Stimulated activated CD4-positive, alpha-beta T cell treated with anti-CD3 and anti-CD28 coated beads, Interleukin-4, amount 100 ng/mL, for 48 hours (primary cell): ENCODE measurements around the gene SLA2.
"Not testable (repeated sequence)": the region's sequence is repeated elsewhere in the genome, so short reads cannot be mapped to it uniquely, and the experiment has no call there.

ENCODE experiments used
- DNase-seq, 2 donors: peaks; one replicate each; pipeline ENCODE4 v3.0.0-alpha.2; 2020; ENCODE audit warnings: low read depth in 2 of 2

Gene SLA2

GRCh38 chr20:36645353-36645752, 643 bp downstream of the SLA2 start:
- no peak for DNase-seq

- DNase-seq: peak; percentile 15 to 38
Observed at GRCh38 chr20:36644706-36645095, 1.3 kb downstream of the SLA2 start.

GRCh38 chr20:36644032-36644705, 1.8 kb downstream of the SLA2 start:
- peak; percentile 39 to 47 for DNase-seq

- DNase-seq: no peak
Observed at GRCh38 chr20:36642136-36642535, 3.9 kb downstream of the SLA2 start.

GRCh38 chr20:36641506-36641843, 4.5 kb downstream of the SLA2 start:
- no peak for DNase-seq

GRCh38 chr20:36638876-36639400, 7.1 kb downstream of the SLA2 start:
- DNase-seq: not testable (repeated sequence)

- DNase-seq: no peak
Observed at GRCh38 chr20:36634342-36634741, 11.7 kb downstream of the SLA2 start.

- no peak for DNase-seq
Observed at GRCh38 chr20:36633285-36633772, 12.7 kb downstream of the SLA2 start.

GRCh38 chr20:36632487-36633284, 13.3 kb downstream of the SLA2 start:
- no peak for DNase-seq

GRCh38 chr20:36632147-36632486, 13.9 kb downstream of the SLA2 start:
- no peak for DNase-seq

- no peak for DNase-seq
Observed at GRCh38 chr20:36631646-36632045, 14.3 kb downstream of the SLA2 start.

- peak in 1 of 2 donors; percentile 25 for DNase-seq
Observed at GRCh38 chr20:36629719-36630681, 16.0 kb downstream of the SLA2 start.

- DNase-seq: no peak
Observed at GRCh38 chr20:36628076-36628475, 17.9 kb downstream of the SLA2 start.

- no peak for DNase-seq
Observed at GRCh38 chr20:36624944-36625324, 21.1 kb downstream of the SLA2 start.

GRCh38 chr20:36624068-36624943, 21.7 kb downstream of the SLA2 start:
- DNase-seq: no peak

GRCh38 chr20:36623444-36623843, 22.6 kb downstream of the SLA2 start:
- no peak for DNase-seq

- DNase-seq: no peak
Observed at GRCh38 chr20:36620917-36621316, 25.1 kb downstream of the SLA2 start.

- no peak for DNase-seq
Observed at GRCh38 chr20:36614781-36615557, 31.0 kb downstream of the SLA2 start.

- DNase-seq: no peak
Observed at GRCh38 chr20:36613974-36614373, 32.0 kb downstream of the SLA2 start.

- no peak for DNase-seq
Observed at GRCh38 chr20:36611625-36612024, 34.4 kb downstream of the SLA2 start.
